MM.1S (cell line): ENCODE measurements around the gene PTGES3.

Source experiments
- DNase-seq: peaks from one replicate; pipeline ENCODE4 v3.0.0-alpha.2; 2015
- H2AFZ ChIP-seq: fragments of 300-600 bp; sonication (generic); 2 replicates; pipeline ENCODE4 v1.6.0; 2016; ENCODE audit warnings: antibody characterized with exemption, low read length
- H3F3A ChIP-seq: fragments of 300-600 bp; sonication (generic); 2 replicates; pipeline ENCODE4 v1.6.1; 2016; ENCODE audit warnings: mild to moderate bottlenecking, antibody characterized with exemption, low read length, moderate library complexity, mixed read lengths; ENCODE audit not compliant: insufficient read depth
- H3K27ac ChIP-seq: fragments of 300-600 bp; sonication (generic); 2 replicates; pipeline ENCODE4 v1.5.1; 2016; ENCODE audit warnings: mild to moderate bottlenecking, low read length
- H3K27me3 ChIP-seq: fragments of 300-600 bp; sonication (generic); replicated peaks from 2 replicates; pipeline ENCODE4 v1.6.0; 2016; ENCODE audit warnings: low read length; ENCODE audit not compliant: insufficient read depth
- H3K36me3 ChIP-seq: fragments of 300-600 bp; sonication (generic); replicated peaks from 2 replicates; pipeline ENCODE4 v1.6.1; 2016; ENCODE audit warnings: mild to moderate bottlenecking, low read length, mixed read lengths; ENCODE audit not compliant: insufficient read depth
- H3K4me1 ChIP-seq: fragments of 300-600 bp; sonication (generic); 2 replicates; pipeline ENCODE4 v1.6.1; 2016; ENCODE audit warnings: low read length, mixed read lengths
- H3K4me2 ChIP-seq: fragments of 300-600 bp; sonication (generic); 2 replicates; pipeline ENCODE4 v1.6.0; 2016; ENCODE audit warnings: low read depth, low read length
- H3K4me3 ChIP-seq: fragments of 300-600 bp; sonication (generic); 2 replicates; pipeline ENCODE4 v1.5.1; 2016; ENCODE audit warnings: low read length, mixed read lengths
- H3K79me2 ChIP-seq: fragments of 300-600 bp; sonication (generic); 2 replicates; pipeline ENCODE4 v1.6.1; 2016; ENCODE audit warnings: mixed run types, low read length, mixed read lengths
- H3K9ac ChIP-seq: fragments of 300-600 bp; sonication (generic); 2 replicates; pipeline ENCODE4 v1.6.1; 2016; ENCODE audit warnings: low read length, mixed read lengths
- H3K9me2 ChIP-seq: fragments of 300-600 bp; sonication (generic); replicated peaks from 2 replicates; pipeline ENCODE4 v1.6.1; 2016; ENCODE audit warnings: mild to moderate bottlenecking, low read length, mixed read lengths; ENCODE audit not compliant: insufficient read depth
- H3K9me3 ChIP-seq: fragments of 300-600 bp; sonication (generic); replicated peaks from 2 replicates; pipeline ENCODE4 v1.6.1; 2016; ENCODE audit warnings: mild to moderate bottlenecking, low read length, mixed read lengths; ENCODE audit not compliant: insufficient read depth
- H4K20me1 ChIP-seq: fragments of 300-600 bp; sonication (generic); 2 replicates; pipeline ENCODE4 v1.6.1; 2016; ENCODE audit warnings: mild to moderate bottlenecking, low read length, moderate library complexity, mixed read lengths; ENCODE audit not compliant: insufficient read depth
- CTCF ChIP-seq: fragments of 300-600 bp; sonication (generic); IDR thresholded peaks from 2 replicates; pipeline ENCODE4 v1.5.1; 2016; ENCODE audit warnings: antibody characterized with exemption, low read length, mixed read lengths
- EZH2 ChIP-seq: fragments of 300-600 bp; sonication (generic); optimal IDR thresholded peaks from 2 replicates; pipeline ENCODE3; 2017; ENCODE audit warnings: low read depth, mild to moderate bottlenecking, antibody characterized with exemption, low read length, mixed read lengths
- EZH2phosphoT487 ChIP-seq: fragments of 300-600 bp; sonication (generic); IDR thresholded peaks from 2 replicates; pipeline ENCODE4 v1.6.1; 2018; ENCODE audit warnings: antibody characterized with exemption, low read length

PTGES3 gene

GRCh38 chr12:56645717-56646446, 42.2 kb downstream of the PTGES3 start, which contains the start of gene ATP5F1B:
Gene ATP5F1B (minus strand): TSS chr12:56645984. CDS start chr12:56645963, 21 bp downstream.
- H3K79me2 ChIP-seq: peaks cover 50% of the 10 kb centered on the region
- no peaks in the 10 kb centered on the region for H3K9me3 ChIP-seq
- peaks cover 23% of the 10 kb centered on the region for H3K4me1 ChIP-seq
- H3K4me2 ChIP-seq: peak within 1 kb of the TSS; percentile 74
- H3K4me3 ChIP-seq: peak within 1 kb of the TSS; percentile 93
- peaks cover 35% of the 10 kb centered on the region for H3F3A ChIP-seq
- no peaks in the 10 kb centered on the region for H3K27me3 ChIP-seq
- H3K36me3 ChIP-seq: peaks cover 13% of the 10 kb centered on the region
- DNase-seq: peak; percentile 100
- no peaks in the 10 kb centered on the region for H3K9me2 ChIP-seq
- peaks cover 28% of the 10 kb centered on the region for H4K20me1 ChIP-seq
- TF ChIP-seq EZH2 (no peak), EZH2phosphoT487 (no peak), CTCF (no peak)
- H2AFZ ChIP-seq: peak within 1 kb of the TSS; percentile 39
- H3K9ac ChIP-seq: peak within 1 kb of the TSS; percentile 98
- peak within 1 kb of the TSS; percentile 78 for H3K27ac ChIP-seq

GRCh38 chr12:56645201-56645716, 42.8 kb downstream of the PTGES3 start:
- Histone ChIP-seq H3K36me3 (peaks cover 15% of the 10 kb centered on the region), H3K27me3 (no peaks in the 10 kb centered on the region), H4K20me1 (peaks cover 28% of the 10 kb centered on the region), H3K27ac (peak overlapping the region; percentile 78), H3K4me3 (peak overlapping the region; percentile 93), H3K9me2 (no peaks in the 10 kb centered on the region), H3K9ac (peak overlapping the region; percentile 98), H3F3A (peaks cover 40% of the 10 kb centered on the region), H3K9me3 (no peaks in the 10 kb centered on the region), H2AFZ (no peak overlapping the region), H3K4me2 (peak overlapping the region; percentile 74), H3K4me1 (peaks cover 23% of the 10 kb centered on the region), H3K79me2 (peaks cover 56% of the 10 kb centered on the region)
- TF ChIP-seq EZH2phosphoT487: no peak
- DNase-seq: peak; percentile 25

- H3K9me3 ChIP-seq: no peaks in the 10 kb centered on the region
- peaks cover 23% of the 10 kb centered on the region for H3K4me1 ChIP-seq
- peaks cover 62% of the 10 kb centered on the region for H3K79me2 ChIP-seq
- no peak for TF ChIP-seq CTCF
- no peak for TF ChIP-seq EZH2phosphoT487
- no peak for TF ChIP-seq EZH2
- H3K27me3 ChIP-seq: no peaks in the 10 kb centered on the region
- H3K4me2 ChIP-seq: peak overlapping the region; percentile 74
- peak overlapping the region; percentile 78; the same call in 1 of the 2 replicates for H3K27ac ChIP-seq
- peaks cover 44% of the 10 kb centered on the region for H3F3A ChIP-seq
- no peak overlapping the region for H2AFZ ChIP-seq
- H3K4me3 ChIP-seq: peak overlapping the region; percentile 93
- H3K36me3 ChIP-seq: peaks cover 15% of the 10 kb centered on the region
- no peaks in the 10 kb centered on the region for H3K9me2 ChIP-seq
- DNase-seq: no peak
- peak overlapping the region; percentile 98 for H3K9ac ChIP-seq
- H4K20me1 ChIP-seq: peaks cover 28% of the 10 kb centered on the region
Observed at GRCh38 chr12:56644654-56645053, 43.4 kb downstream of the PTGES3 start.

GRCh38 chr12:56641219-56641618, 46.9 kb downstream of the PTGES3 start:
- H3K27ac ChIP-seq: no peak overlapping the region
- no peak overlapping the region for H3K4me2 ChIP-seq
- H3K4me1 ChIP-seq: peaks cover 38% of the 10 kb centered on the region
- H3K79me2 ChIP-seq: peaks cover 80% of the 10 kb centered on the region
- H3K9me3 ChIP-seq: no peaks in the 10 kb centered on the region
- no peak for DNase-seq
- peaks cover 75% of the 10 kb centered on the region for H3F3A ChIP-seq
- no peaks in the 10 kb centered on the region for H3K9me2 ChIP-seq
- H2AFZ ChIP-seq: no peak overlapping the region
- peaks cover 37% of the 10 kb centered on the region for H4K20me1 ChIP-seq
- H3K9ac ChIP-seq: no peak overlapping the region
- H3K36me3 ChIP-seq: peaks cover 26% of the 10 kb centered on the region
- no peak overlapping the region for H3K4me3 ChIP-seq
- H3K27me3 ChIP-seq: no peaks in the 10 kb centered on the region
- TF ChIP-seq CTCF (no peak), EZH2phosphoT487 (no peak), EZH2 (no peak)
